ENCODE results near the gene PLA1A.
"Not testable (repeated sequence)": the region's sequence is repeated elsewhere in the genome, so short reads cannot be mapped to it uniquely, and the experiment has no call there.

PLA1A gene

DNA sequence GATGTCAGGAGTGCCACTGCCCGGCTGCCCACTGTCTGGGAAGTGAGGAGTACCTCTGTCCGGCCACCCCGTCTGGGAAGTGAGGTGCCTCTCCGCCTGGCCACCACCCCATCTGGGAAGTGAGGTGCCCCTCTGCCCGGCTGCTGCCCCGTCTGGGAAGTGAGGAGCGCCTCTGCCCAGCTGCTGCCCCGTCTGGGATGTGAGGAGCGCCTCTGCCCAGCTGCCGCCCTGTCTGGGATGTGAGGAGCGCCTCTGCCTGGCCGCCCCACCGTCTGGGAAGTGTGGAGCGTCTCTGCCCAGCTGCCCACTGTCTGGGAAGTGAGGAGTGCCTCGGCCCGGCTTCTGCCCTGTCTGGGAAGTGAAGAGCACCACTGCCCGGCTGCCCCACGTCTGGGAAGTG lies 76.2 kb downstream of the PLA1A start:
- Histone ChIP-seq H3K4me1 (ENCODE audit: control insufficient read depth, insufficient read depth, low read length, poor library complexity, severe bottlenecking) (peaks cover 14% of the 10 kb centered on the region), H3K4me3 (ENCODE audit: insufficient read depth, low read depth, low read length, poor library complexity, severe bottlenecking) (no peak overlapping the region), H3K27ac (ENCODE audit: insufficient read depth, low read length, poor library complexity, severe bottlenecking) (no peak overlapping the region), H3K9me3 (ENCODE audit: control insufficient read depth, low read length) (no peaks in the 10 kb centered on the region), H3K27me3 (replicated peaks; ENCODE audit: control insufficient read depth, insufficient read depth, low read length, poor library complexity, severe bottlenecking) (no peaks in the 10 kb centered on the region), H3K36me3 (ENCODE audit: control insufficient read depth, insufficient read depth, low read length) (peaks cover 55% of the 10 kb centered on the region)
- no peak for DNase-seq

DNA sequence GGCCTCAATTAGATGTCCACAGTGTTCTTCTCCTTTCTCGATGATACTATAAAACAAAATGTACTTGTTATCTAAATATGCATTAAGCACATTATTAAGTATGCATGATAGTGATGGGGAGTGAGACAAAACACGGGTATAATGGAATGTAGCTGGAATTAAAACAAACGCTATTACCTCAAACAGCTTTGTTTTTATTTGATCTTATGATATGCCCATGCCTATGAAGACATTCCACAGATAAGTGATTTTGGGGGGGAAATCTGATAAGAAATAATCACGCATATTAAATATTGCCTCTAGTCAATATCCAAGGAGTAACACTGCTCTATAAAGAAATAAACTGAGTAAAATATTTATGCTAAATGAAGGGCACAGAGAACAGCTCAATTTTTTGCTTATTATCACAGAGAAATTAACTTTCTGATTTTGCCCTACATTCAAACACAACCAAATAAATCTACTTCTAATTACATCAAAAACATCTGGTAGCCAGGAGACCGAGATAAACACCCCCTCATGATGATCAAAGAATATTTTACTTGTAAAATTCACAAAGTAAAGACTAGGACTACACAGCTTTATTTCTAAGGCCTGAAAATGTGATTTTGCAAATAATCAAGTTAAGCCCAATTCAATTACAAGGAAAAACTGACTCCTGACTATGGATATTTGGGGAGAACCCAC lies 77.6 kb downstream of the PLA1A start:
- Histone ChIP-seq H3K4me1 (ENCODE audit: control insufficient read depth, insufficient read depth, low read length, poor library complexity, severe bottlenecking) (peaks cover 14% of the 10 kb centered on the region), H3K27me3 (replicated peaks; ENCODE audit: control insufficient read depth, insufficient read depth, low read length, poor library complexity, severe bottlenecking) (no peaks in the 10 kb centered on the region), H3K9me3 (ENCODE audit: control insufficient read depth, low read length) (no peaks in the 10 kb centered on the region), H3K4me3 (ENCODE audit: insufficient read depth, low read depth, low read length, poor library complexity, severe bottlenecking) (no peak overlapping the region), H3K36me3 (ENCODE audit: control insufficient read depth, insufficient read depth, low read length) (peaks cover 46% of the 10 kb centered on the region), H3K27ac (ENCODE audit: insufficient read depth, low read length, poor library complexity, severe bottlenecking) (no peak overlapping the region)
- DNase-seq = no peak

GRCh38 chr3:119676020-119676419 lies 78.3 kb downstream of the PLA1A start:
- Histone ChIP-seq H3K4me3 (ENCODE audit: insufficient read depth, low read depth, low read length, poor library complexity, severe bottlenecking) (peak overlapping the region; percentile 68), H3K36me3 (ENCODE audit: control insufficient read depth, insufficient read depth, low read length) (peaks cover 39% of the 10 kb centered on the region), H3K4me1 (ENCODE audit: control insufficient read depth, insufficient read depth, low read length, poor library complexity, severe bottlenecking) (peaks cover 14% of the 10 kb centered on the region), H3K9me3 (ENCODE audit: control insufficient read depth, low read length) (no peaks in the 10 kb centered on the region), H3K27me3 (replicated peaks; ENCODE audit: control insufficient read depth, insufficient read depth, low read length, poor library complexity, severe bottlenecking) (no peaks in the 10 kb centered on the region), H3K27ac (ENCODE audit: insufficient read depth, low read length, poor library complexity, severe bottlenecking) (peak overlapping the region; percentile 85)
- DNase-seq = no peak

- H3K27ac ChIP-seq (ENCODE audit: insufficient read depth, low read length, poor library complexity, severe bottlenecking) = peak within 1 kb of the TSS; percentile 85
- peaks cover 14% of the 10 kb centered on the region for H3K4me1 ChIP-seq (ENCODE audit: control insufficient read depth, insufficient read depth, low read length, poor library complexity, severe bottlenecking)
- H3K9me3 ChIP-seq (ENCODE audit: control insufficient read depth, low read length) = no peaks in the 10 kb centered on the region
- H3K4me3 ChIP-seq (ENCODE audit: insufficient read depth, low read depth, low read length, poor library complexity, severe bottlenecking) = peak within 1 kb of the TSS; percentile 68
- H3K27me3 ChIP-seq (replicated peaks; ENCODE audit: control insufficient read depth, insufficient read depth, low read length, poor library complexity, severe bottlenecking) = no peaks in the 10 kb centered on the region
- DNase-seq = peak; percentile 93 to 96 (median 96)
- peaks cover 30% of the 10 kb centered on the region for H3K36me3 ChIP-seq (ENCODE audit: control insufficient read depth, insufficient read depth, low read length)
Observed at GRCh38 chr3:119676771-119677640, 79.3 kb downstream of the PLA1A start, which contains the start of gene COX17. COX17 (minus strand) TSS chr3:119677406; CDS start chr3:119677310, 96 bp downstream.

DNA sequence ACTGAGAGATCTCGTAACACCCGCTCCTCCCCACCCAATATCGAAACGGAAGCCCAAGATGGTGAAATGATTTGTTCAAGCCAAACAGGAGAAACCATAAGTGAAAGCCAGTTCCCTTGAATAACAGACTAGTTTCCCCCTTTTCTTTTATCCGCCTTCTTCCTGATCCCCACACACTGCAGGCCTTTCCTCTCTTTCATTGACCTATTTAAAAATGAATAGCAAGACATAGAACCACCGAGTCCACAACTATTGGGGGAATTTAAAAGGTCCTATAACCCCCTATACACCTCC lies 79.9 kb downstream of the PLA1A start:
- H3K4me1 ChIP-seq (ENCODE audit: control insufficient read depth, insufficient read depth, low read length, poor library complexity, severe bottlenecking) = peaks cover 14% of the 10 kb centered on the region
- H3K27ac ChIP-seq (ENCODE audit: insufficient read depth, low read length, poor library complexity, severe bottlenecking) = peak overlapping the region; percentile 85
- peak overlapping the region; percentile 68 for H3K4me3 ChIP-seq (ENCODE audit: insufficient read depth, low read depth, low read length, poor library complexity, severe bottlenecking)
- no peaks in the 10 kb centered on the region for H3K27me3 ChIP-seq (replicated peaks; ENCODE audit: control insufficient read depth, insufficient read depth, low read length, poor library complexity, severe bottlenecking)
- no peaks in the 10 kb centered on the region for H3K9me3 ChIP-seq (ENCODE audit: control insufficient read depth, low read length)
- DNase-seq = no peak
- peaks cover 26% of the 10 kb centered on the region for H3K36me3 ChIP-seq (ENCODE audit: control insufficient read depth, insufficient read depth, low read length)

- DNase-seq; H3K27ac ChIP-seq (ENCODE audit: insufficient read depth, low read length, poor library complexity, severe bottlenecking); H3K9me3 ChIP-seq (ENCODE audit: control insufficient read depth, low read length); H3K27me3 ChIP-seq (replicated peaks; ENCODE audit: control insufficient read depth, insufficient read depth, low read length, poor library complexity, severe bottlenecking); H3K4me3 ChIP-seq (ENCODE audit: insufficient read depth, low read depth, low read length, poor library complexity, severe bottlenecking): not testable (repeated sequence)
- H3K4me1 ChIP-seq (ENCODE audit: control insufficient read depth, insufficient read depth, low read length, poor library complexity, severe bottlenecking) = peaks cover 14% of the 10 kb centered on the region
- H3K36me3 ChIP-seq (ENCODE audit: control insufficient read depth, insufficient read depth, low read length) = peaks cover 20% of the 10 kb centered on the region
Observed at GRCh38 chr3:119678209-119678608, 80.5 kb downstream of the PLA1A start.

All from effector memory CD4-positive, alpha-beta T cell (primary cell).